ENCODE measurements around the gene BANP. TPM values are rescaled to one million over a fixed set of nuclear protein-coding genes. Genes with fewer than 3 reads are reported as not detected.
A peak's percentile ranks its signal among the peaks of the same experiment; 100 is the strongest.

BANP gene
- total and polyA plus RNA-seq, 11 donors: 7.2 to 20.7 (median 13.3) TPM

- TF ChIP-seq POLR2A (IDR thresholded peaks at IDR 0.05): no peak
- no peak for TF ChIP-seq CTCF (IDR thresholded peaks at IDR 0.05)
- ATAC-seq (no peak), DNase-seq (peak in 2 of 5 donors; percentile 15 to 49)
- Histone ChIP-seq H3K9me3 (no peaks in the 10 kb centered on the region), H3K36me3 (peaks cover 0 to 56% (median 11%) of the 10 kb centered on the region in 9 donors), H3K27me3 (no peaks in the 10 kb centered on the region), H3K4me3 (no peak overlapping the region), H3K4me1 (peaks cover 0 to 22% (median 12%) of the 10 kb centered on the region in 12 donors), H3K27ac (no peak overlapping the region)
- WGBS, 4 donors: 93 to 96% (median 93%) methylated on average over 26 to 30 of the region's 30 CpGs
- intact Hi-C loops (cut with DNase I): no loop called here
Observed at GRCh38 chr16:88060524-88061219, 109.4 kb downstream of the BANP start.

DNA sequence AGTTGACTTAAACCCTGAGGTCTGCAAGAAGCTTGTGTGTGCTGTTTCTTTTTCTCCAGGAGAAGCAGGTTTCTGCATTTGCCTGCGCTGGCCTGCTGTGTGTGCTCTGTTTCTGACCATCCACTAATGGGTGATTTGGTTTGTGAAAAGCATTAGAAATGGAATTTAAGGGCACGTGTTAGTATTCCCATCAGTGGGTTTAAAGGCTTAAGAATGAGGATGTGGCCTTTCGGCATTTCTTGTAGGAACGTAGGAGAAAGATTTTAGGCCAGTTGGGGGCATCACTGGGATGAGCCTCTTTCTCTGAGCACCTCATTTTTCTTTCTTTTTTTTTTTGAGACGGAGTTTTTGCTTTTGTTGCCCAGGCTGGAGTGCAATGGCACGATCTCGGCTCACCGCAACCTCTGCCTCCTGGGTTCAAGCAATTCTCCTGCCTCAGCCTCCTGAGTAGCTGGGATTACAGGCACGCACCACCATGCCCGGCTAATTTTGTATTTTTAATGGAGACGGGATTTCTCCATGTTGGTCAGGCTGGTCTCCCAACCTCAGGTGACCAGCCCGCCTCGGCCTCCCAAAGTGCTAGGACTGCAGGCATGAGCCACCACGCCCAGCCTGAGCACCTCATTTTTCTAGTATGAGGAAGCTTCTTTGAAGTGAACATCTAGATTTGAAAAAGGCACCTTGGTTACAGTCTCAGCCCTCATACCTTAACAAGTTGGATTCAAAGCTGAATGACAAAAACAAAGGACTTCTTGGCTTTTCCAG, 110.3 kb downstream of the BANP start:
- Histone ChIP-seq H3K27ac (peak overlapping the region in 2 of 12 donors; percentile 45 to 63), H3K4me1 (peaks cover 0 to 22% (median 12%) of the 10 kb centered on the region in 12 donors), H3K36me3 (peaks cover 0 to 59% (median 11%) of the 10 kb centered on the region in 9 donors), H3K27me3 (no peaks in the 10 kb centered on the region), H3K9me3 (no peaks in the 10 kb centered on the region), H3K4me3 (no peak overlapping the region)
- TF ChIP-seq CTCF (IDR thresholded peaks at IDR 0.05) (no peak), POLR2A (IDR thresholded peaks at IDR 0.05) (no peak)
- DNase-seq: peak in 1 of 5 donors; percentile 15
- intact Hi-C loops (cut with DNase I): no loop called here
- 93 to 95% (median 93%) methylated on average over 14 of the region's 14 CpGs for WGBS, 4 donors
- ATAC-seq: no peak

DNA sequence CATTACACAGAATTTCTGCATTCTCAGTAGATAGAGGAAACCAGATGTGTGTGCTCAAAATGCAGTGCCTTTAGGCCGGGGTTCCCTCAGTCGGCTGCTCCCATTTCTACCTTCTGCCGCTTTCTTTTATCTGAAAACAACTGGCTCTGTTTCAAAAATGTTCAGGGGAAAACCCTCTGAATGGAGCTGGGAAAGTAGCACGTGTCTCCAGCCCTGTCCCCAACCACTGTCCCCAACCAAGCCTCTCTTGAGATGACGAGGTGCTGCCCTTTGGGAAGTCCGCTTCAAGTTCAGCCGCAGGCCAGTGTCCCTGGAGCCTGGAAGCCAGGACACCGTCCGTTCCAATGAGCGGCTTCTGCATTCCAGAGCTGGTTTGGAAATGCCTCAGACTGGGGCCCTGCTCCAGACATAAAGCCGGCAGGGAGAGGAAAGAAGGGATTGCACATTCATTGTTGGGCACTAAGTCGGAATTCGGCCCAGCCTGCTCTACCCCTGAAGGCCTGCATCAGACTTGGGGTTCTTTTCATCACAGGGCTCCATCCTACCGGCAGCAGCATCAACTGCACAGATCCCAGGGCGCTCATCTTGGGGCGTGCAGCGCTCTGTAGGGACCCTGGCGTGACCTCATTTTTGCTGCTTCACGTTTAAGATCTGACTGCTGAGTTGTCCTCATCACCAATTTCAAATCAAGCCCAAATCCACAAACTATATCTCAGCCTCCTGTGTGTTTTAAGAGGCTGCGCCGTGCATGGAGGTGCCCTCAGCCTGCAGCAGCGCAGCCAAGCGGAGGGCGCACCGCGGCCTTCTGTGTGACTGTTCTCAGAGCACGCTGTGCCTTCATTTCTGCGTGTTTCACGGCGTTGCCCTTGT, 111.3 kb downstream of the BANP start:
- Histone ChIP-seq H3K27me3 (no peaks in the 10 kb centered on the region), H3K36me3 (peaks cover 0 to 55% (median 10%) of the 10 kb centered on the region in 9 donors), H3K4me3 (no peak overlapping the region), H3K4me1 (peaks cover 0 to 22% (median 12%) of the 10 kb centered on the region in 12 donors), H3K27ac (peak overlapping the region in 10 of 12 donors; percentile 19 to 63 (median 41)), H3K9me3 (no peaks in the 10 kb centered on the region)
- 59 to 67% (median 63%) methylated on average over 29 to 30 of the region's 30 CpGs for WGBS, 4 donors
- peak in 4 of 5 donors; percentile 35 to 76 (median 65) for DNase-seq
- TF ChIP-seq POLR2A (IDR thresholded peaks at IDR 0.05): no peak
- TF ChIP-seq CTCF (IDR thresholded peaks at IDR 0.05): no peak
- peak; percentile 65 to 87 (median 72) for ATAC-seq
- intact Hi-C loops (cut with DNase I): no loop called here

All from heart left ventricle (tissue), 16 donors.